ENCODE results near the gene TRIB2.

Gene TRIB2

GRCh38 chr2:12776521-12776961 lies 59.8 kb downstream of the TRIB2 start:
- H3K79me2 ChIP-seq (ENCODE audit: low read length): no peaks in the 10 kb centered on the region
- no peak overlapping the region for H3K4me3 ChIP-seq (ENCODE audit: low read length)
- H3K27me3 ChIP-seq (ENCODE audit: low read depth, low read length): no peaks in the 10 kb centered on the region
- H3K9ac ChIP-seq (ENCODE audit: low read length): no peak overlapping the region
- no peak overlapping the region for H2AFZ ChIP-seq (ENCODE audit: low read depth, low read length)
- no peak overlapping the region for H3K4me2 ChIP-seq (ENCODE audit: low read length)
- no peaks in the 10 kb centered on the region for H3K4me1 ChIP-seq (ENCODE audit: low read length)
- H3K27ac ChIP-seq (ENCODE audit: low read length): no peak overlapping the region
- H3K36me3 ChIP-seq (replicated peaks; ENCODE audit: low read depth, low read length): no peaks in the 10 kb centered on the region
- H4K20me1 ChIP-seq (ENCODE audit: insufficient read depth, low read length): no peaks in the 10 kb centered on the region
- TF ChIP-seq EZH2phosphoT487 (IDR thresholded peaks at IDR 0.05; ENCODE audit: low read depth) (no peak), CTCF (IDR thresholded peaks at IDR 0.05; ENCODE audit: low read depth, low read length) (no peak)
- no peaks in the 10 kb centered on the region for H3K9me3 ChIP-seq (ENCODE audit: insufficient read depth, low read length)

GRCh38 chr2:12778369-12778768 lies 61.6 kb downstream of the TRIB2 start:
- no peak overlapping the region for H3K27ac ChIP-seq (ENCODE audit: low read length)
- H3K9me3 ChIP-seq (ENCODE audit: insufficient read depth, low read length): no peaks in the 10 kb centered on the region
- H3K36me3 ChIP-seq (replicated peaks; ENCODE audit: low read depth, low read length): no peaks in the 10 kb centered on the region
- H3K4me2 ChIP-seq (ENCODE audit: low read length): no peak overlapping the region
- no peak overlapping the region for H3K4me3 ChIP-seq (ENCODE audit: low read length)
- H4K20me1 ChIP-seq (ENCODE audit: insufficient read depth, low read length): no peaks in the 10 kb centered on the region
- no peak overlapping the region for H3K9ac ChIP-seq (ENCODE audit: low read length)
- H3K27me3 ChIP-seq (ENCODE audit: low read depth, low read length): no peaks in the 10 kb centered on the region
- H3K79me2 ChIP-seq (ENCODE audit: low read length): no peaks in the 10 kb centered on the region
- no peak for TF ChIP-seq CTCF (IDR thresholded peaks at IDR 0.05; ENCODE audit: low read depth, low read length)
- TF ChIP-seq EZH2phosphoT487 (IDR thresholded peaks at IDR 0.05; ENCODE audit: low read depth): no peak
- H2AFZ ChIP-seq (ENCODE audit: low read depth, low read length): no peak overlapping the region
- H3K4me1 ChIP-seq (ENCODE audit: low read length): no peaks in the 10 kb centered on the region

GRCh38 chr2:12778811-12779579 lies 62.3 kb downstream of the TRIB2 start:
- Histone ChIP-seq H4K20me1 (ENCODE audit: insufficient read depth, low read length) (no peaks in the 10 kb centered on the region), H3K27me3 (ENCODE audit: low read depth, low read length) (no peaks in the 10 kb centered on the region), H3K9ac (ENCODE audit: low read length) (no peak overlapping the region), H3K27ac (ENCODE audit: low read length) (no peak overlapping the region), H3K36me3 (replicated peaks; ENCODE audit: low read depth, low read length) (no peaks in the 10 kb centered on the region), H2AFZ (ENCODE audit: low read depth, low read length) (no peak overlapping the region), H3K4me1 (ENCODE audit: low read length) (no peaks in the 10 kb centered on the region), H3K9me3 (ENCODE audit: insufficient read depth, low read length) (no peaks in the 10 kb centered on the region), H3K79me2 (ENCODE audit: low read length) (no peaks in the 10 kb centered on the region), H3K4me2 (ENCODE audit: low read length) (no peak overlapping the region), H3K4me3 (ENCODE audit: low read length) (no peak overlapping the region)
- no peak for TF ChIP-seq CTCF (IDR thresholded peaks at IDR 0.05; ENCODE audit: low read depth, low read length)
- TF ChIP-seq EZH2phosphoT487 (IDR thresholded peaks at IDR 0.05; ENCODE audit: low read depth): no peak

DNA sequence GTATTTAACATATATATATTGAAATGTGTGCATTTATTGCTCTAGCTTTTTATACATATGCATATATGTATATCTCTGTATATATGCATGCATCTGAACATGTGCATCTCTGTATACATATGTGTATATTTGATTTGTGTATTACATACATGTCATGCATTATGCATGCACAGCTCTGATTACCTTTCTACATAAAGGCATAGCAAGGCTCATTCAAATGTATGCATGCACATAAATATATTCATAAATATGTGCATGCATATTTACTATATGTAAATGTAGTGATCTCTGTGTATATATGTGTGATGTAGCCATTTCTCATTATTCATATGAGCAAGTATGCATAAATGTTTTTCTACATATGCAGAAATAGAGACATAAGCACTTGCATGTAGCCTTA lies 64.6 kb downstream of the TRIB2 start:
- Histone ChIP-seq H4K20me1 (ENCODE audit: insufficient read depth, low read length) (no peaks in the 10 kb centered on the region), H3K9ac (ENCODE audit: low read length) (no peak overlapping the region), H3K4me1 (ENCODE audit: low read length) (no peaks in the 10 kb centered on the region), H2AFZ (ENCODE audit: low read depth, low read length) (no peak overlapping the region), H3K27me3 (ENCODE audit: low read depth, low read length) (no peaks in the 10 kb centered on the region), H3K27ac (ENCODE audit: low read length) (no peak overlapping the region), H3K4me3 (ENCODE audit: low read length) (no peak overlapping the region), H3K4me2 (ENCODE audit: low read length) (no peak overlapping the region), H3K9me3 (ENCODE audit: insufficient read depth, low read length) (no peaks in the 10 kb centered on the region), H3K79me2 (ENCODE audit: low read length) (no peaks in the 10 kb centered on the region), H3K36me3 (replicated peaks; ENCODE audit: low read depth, low read length) (no peaks in the 10 kb centered on the region)
- no peak for TF ChIP-seq CTCF (IDR thresholded peaks at IDR 0.05; ENCODE audit: low read depth, low read length)
- no peak for TF ChIP-seq EZH2phosphoT487 (IDR thresholded peaks at IDR 0.05; ENCODE audit: low read depth)

Measured in OCI-LY3 (cell line).